ENCODE results near the gene SLC24A3.

GRCh38 chr20:19552221-19553180 is 340.1 kb downstream of the SLC24A3 start:
- no peak for TF ChIP-seq CTCF (conservative IDR thresholded peaks at IDR 0.05; ENCODE audit: low read depth in 2 of 2)
- no peak for TF ChIP-seq POLR2AphosphoS5 (IDR thresholded peaks at IDR 0.05; ENCODE audit: low read depth)
- TF ChIP-seq EZH2phosphoT487 (IDR thresholded peaks at IDR 0.05; ENCODE audit: unreplicated experiment), result no peak
- TF ChIP-seq, protein P1, sequence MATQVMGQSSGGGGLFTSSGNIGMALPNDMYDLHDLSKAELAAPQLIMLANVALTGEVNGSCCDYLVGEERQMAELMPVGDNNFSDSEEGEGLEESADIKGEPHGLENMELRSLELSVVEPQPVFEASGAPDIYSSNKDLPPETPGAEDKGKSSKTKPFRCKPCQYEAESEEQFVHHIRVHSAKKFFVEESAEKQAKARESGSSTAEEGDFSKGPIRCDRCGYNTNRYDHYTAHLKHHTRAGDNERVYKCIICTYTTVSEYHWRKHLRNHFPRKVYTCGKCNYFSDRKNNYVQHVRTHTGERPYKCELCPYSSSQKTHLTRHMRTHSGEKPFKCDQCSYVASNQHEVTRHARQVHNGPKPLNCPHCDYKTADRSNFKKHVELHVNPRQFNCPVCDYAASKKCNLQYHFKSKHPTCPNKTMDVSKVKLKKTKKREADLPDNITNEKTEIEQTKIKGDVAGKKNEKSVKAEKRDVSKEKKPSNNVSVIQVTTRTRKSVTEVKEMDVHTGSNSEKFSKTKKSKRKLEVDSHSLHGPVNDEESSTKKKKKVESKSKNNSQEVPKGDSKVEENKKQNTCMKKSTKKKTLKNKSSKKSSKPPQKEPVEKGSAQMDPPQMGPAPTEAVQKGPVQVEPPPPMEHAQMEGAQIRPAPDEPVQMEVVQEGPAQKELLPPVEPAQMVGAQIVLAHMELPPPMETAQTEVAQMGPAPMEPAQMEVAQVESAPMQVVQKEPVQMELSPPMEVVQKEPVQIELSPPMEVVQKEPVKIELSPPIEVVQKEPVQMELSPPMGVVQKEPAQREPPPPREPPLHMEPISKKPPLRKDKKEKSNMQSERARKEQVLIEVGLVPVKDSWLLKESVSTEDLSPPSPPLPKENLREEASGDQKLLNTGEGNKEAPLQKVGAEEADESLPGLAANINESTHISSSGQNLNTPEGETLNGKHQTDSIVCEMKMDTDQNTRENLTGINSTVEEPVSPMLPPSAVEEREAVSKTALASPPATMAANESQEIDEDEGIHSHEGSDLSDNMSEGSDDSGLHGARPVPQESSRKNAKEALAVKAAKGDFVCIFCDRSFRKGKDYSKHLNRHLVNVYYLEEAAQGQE (IDR thresholded peaks at IDR 0.05; ENCODE audit: unreplicated experiment), result no peak
- TF ChIP-seq EZH2 (IDR thresholded peaks at IDR 0.05; ENCODE audit: low read depth, unreplicated experiment), result no peak
- TF ChIP-seq ZNF331 (CRISPR knock-in tag; IDR thresholded peaks at IDR 0.05; ENCODE audit: low read depth), result no peak
